ENCODE data around the gene SP140. TPM values are rescaled to one million over a fixed set of nuclear protein-coding genes. Genes with fewer than 3 reads are reported as not detected.

SP140 gene
- total RNA-seq, 2 donors from 2014 or later = 1.7 to 2.2 TPM

DNA sequence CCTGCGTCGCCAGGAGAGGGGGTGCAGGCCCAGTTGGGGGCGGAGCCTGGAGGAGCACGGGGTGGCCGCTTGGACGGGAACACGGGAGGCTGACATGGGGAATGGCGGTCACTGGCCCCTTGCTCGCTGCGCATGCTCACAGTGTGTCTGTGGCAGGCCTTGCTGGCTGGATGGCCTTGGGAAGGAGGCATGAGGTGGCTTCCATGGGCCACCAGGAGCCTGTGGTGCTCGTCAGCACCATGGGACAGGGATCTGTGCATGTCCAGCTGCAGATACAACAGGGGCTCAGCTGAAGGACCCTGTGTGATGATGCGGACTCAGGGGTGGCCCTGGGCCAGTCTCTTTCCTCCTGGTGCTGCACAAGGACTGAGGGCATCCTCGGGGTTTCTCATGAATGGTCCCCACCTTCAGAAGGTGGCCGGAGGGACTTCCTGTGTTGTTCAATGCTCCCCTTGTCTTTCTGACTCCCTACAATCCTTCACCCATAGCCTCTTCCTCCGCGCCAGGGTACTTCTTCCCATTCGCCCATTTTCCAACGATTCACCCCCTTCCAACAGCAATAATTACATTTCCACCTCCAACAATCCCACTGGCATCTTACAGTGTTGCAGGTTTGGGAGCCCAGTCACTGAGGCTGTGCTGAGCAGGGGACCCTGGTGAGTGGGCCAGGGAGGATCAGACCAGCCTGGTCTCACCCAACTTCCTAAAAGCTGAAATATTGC, 98.0 kb downstream of the SP140 start:
- H3K9me3 ChIP-seq = no peaks in the 10 kb centered on the region
- H3K27ac ChIP-seq = no peak overlapping the region
- intact Hi-C loops (cut with DNase I) = loop anchor here (10.0 kb wide), 1 partner anchor 91 kb away; the partner anchor contains the start of gene SP100
- no peak overlapping the region for H3K9ac ChIP-seq (ENCODE audit: low read depth in 2 of 2, low read length in 2 of 2)
- H3K27me3 ChIP-seq = no peaks in the 10 kb centered on the region
- no peak overlapping the region for H3K4me3 ChIP-seq
- no peak for DNase-seq
- H3K36me3 ChIP-seq = no peaks in the 10 kb centered on the region
- H3K4me1 ChIP-seq = no peaks in the 10 kb centered on the region
- TF ChIP-seq, protein P1, sequence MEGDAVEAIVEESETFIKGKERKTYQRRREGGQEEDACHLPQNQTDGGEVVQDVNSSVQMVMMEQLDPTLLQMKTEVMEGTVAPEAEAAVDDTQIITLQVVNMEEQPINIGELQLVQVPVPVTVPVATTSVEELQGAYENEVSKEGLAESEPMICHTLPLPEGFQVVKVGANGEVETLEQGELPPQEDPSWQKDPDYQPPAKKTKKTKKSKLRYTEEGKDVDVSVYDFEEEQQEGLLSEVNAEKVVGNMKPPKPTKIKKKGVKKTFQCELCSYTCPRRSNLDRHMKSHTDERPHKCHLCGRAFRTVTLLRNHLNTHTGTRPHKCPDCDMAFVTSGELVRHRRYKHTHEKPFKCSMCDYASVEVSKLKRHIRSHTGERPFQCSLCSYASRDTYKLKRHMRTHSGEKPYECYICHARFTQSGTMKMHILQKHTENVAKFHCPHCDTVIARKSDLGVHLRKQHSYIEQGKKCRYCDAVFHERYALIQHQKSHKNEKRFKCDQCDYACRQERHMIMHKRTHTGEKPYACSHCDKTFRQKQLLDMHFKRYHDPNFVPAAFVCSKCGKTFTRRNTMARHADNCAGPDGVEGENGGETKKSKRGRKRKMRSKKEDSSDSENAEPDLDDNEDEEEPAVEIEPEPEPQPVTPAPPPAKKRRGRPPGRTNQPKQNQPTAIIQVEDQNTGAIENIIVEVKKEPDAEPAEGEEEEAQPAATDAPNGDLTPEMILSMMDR (IDR thresholded peaks at IDR 0.05) = no peak

DNA sequence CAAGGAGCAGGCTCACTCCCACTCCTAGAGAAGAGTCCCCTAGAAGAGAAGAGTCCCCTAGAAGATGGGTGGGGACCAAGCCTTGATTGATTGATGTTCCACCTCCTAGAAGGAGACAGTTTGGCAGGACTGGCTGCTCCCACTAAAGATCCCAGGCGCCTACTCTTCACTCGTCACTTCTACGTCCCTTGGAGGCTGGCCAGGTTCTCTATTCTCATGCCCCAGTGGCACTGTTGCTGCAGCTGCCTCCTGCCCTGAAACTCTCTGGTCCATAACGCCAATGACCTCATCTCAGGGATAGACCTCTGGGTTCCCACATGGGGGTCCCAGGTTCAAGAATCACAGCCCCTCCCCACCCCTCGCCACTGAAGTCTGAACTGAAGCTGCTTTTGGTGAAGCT, 99.0 kb downstream of the SP140 start:
- no peak overlapping the region for H3K9ac ChIP-seq (ENCODE audit: low read depth in 2 of 2, low read length in 2 of 2)
- no peaks in the 10 kb centered on the region for H3K4me1 ChIP-seq
- H3K36me3 ChIP-seq = no peaks in the 10 kb centered on the region
- no peaks in the 10 kb centered on the region for H3K27me3 ChIP-seq
- H3K27ac ChIP-seq = no peak overlapping the region
- no peak for DNase-seq
- H3K9me3 ChIP-seq = no peaks in the 10 kb centered on the region
- no peak overlapping the region for H3K4me3 ChIP-seq
- TF ChIP-seq, protein P1 (IDR thresholded peaks at IDR 0.05) = no peak
- intact Hi-C loops (cut with DNase I) = loop anchor here (10.0 kb wide), 1 partner anchor 90 kb away; the partner anchor contains the start of gene SP100

DNA sequence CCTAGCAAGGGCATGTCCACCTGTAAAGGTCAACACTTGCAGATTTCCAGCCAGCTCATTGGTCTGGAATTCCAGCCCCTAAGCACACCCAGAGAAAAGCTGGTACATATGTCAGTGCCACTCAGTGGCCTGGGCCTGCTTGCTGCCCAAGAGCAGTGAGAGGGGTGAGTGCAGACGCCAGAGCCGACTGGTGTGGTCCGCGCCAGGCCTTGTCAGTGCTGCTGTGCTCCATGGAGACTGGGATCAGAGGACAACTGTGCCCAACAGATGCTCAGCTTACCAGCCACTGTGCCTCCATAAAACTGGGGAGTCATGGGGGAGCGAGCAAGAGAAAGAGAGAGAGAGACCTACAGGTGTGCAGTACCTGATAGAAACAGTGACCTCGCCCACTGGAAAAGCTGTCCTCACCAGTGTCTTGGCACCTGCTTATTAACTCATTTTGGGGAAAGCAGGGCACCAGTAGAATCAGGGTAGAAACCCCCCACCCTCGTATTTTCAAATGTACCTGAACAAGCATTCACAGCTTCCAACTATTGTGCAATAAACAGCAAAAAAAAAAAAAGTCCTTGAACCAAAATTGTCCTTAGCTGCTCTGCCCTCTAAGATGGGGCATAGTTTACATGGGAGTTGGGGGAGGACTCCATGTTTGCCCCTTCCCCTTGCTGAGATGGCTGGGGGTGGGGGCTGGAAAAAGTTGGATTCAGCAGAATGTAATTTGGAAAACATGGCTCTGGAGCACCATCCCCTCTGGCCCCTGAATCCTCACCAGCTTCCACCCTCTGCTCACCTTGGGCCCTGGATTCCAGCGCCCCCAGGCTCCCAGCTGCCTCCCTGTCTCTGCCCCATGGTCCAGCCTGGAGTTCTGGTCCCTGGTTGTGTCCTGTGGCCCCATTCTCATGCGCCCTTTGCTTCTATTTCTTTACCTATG, 100.0 kb downstream of the SP140 start:
- Histone ChIP-seq H3K9ac (ENCODE audit: low read depth in 2 of 2, low read length in 2 of 2) (no peak overlapping the region), H3K27ac (no peak overlapping the region), H3K27me3 (no peaks in the 10 kb centered on the region), H3K4me1 (no peaks in the 10 kb centered on the region), H3K9me3 (no peaks in the 10 kb centered on the region), H3K4me3 (no peak overlapping the region), H3K36me3 (no peaks in the 10 kb centered on the region)
- no peak for DNase-seq
- TF ChIP-seq, protein P1 (IDR thresholded peaks at IDR 0.05) = no peak
- intact Hi-C loops (cut with DNase I) = loop anchor here (10.0 kb wide), 1 partner anchor 89 kb away; the partner anchor contains the start of gene SP100

- intact Hi-C loops (cut with DNase I) = loop anchor here (10.0 kb wide), 1 partner anchor 88 kb away; the partner anchor contains the start of gene SP100
- H3K4me1 ChIP-seq = no peaks in the 10 kb centered on the region
- H3K4me3 ChIP-seq = peak within 1 kb of the TSS; percentile 31
- H3K9ac ChIP-seq (ENCODE audit: low read depth in 2 of 2, low read length in 2 of 2) = peak within 1 kb of the TSS; percentile 64 to 74
- TF ChIP-seq, protein P1 (IDR thresholded peaks at IDR 0.05) = no peak
- H3K27me3 ChIP-seq = no peaks in the 10 kb centered on the region
- H3K9me3 ChIP-seq = no peaks in the 10 kb centered on the region
- no peaks in the 10 kb centered on the region for H3K36me3 ChIP-seq
- DNase-seq = peak; percentile 87
- H3K27ac ChIP-seq = peak within 1 kb of the TSS; percentile 90
Observed at GRCh38 chr2:230326453-230327417, 101.2 kb downstream of the SP140 start, which contains the start of gene SP140L. TSS of gene SP140L (plus strand) at chr2:230327193. CDS start at chr2:230327270, 77 bp downstream.

Measured in colonic mucosa (tissue), 4 donors.